MM.1S (cell line): ENCODE data around the gene TMC3.

Experiments
- DNase-seq: peaks from one replicate; pipeline ENCODE4 v3.0.0-alpha.2; 2015
- H2AFZ ChIP-seq: fragments of 300-600 bp; sonication (generic); 2 replicates; pipeline ENCODE4 v1.6.0; 2016; ENCODE audit warnings: antibody characterized with exemption, low read length
- H3F3A ChIP-seq: fragments of 300-600 bp; sonication (generic); 2 replicates; pipeline ENCODE4 v1.6.1; 2016; ENCODE audit warnings: mild to moderate bottlenecking, antibody characterized with exemption, low read length, moderate library complexity, mixed read lengths; ENCODE audit not compliant: insufficient read depth
- H3K27ac ChIP-seq: fragments of 300-600 bp; sonication (generic); 2 replicates; pipeline ENCODE4 v1.5.1; 2016; ENCODE audit warnings: mild to moderate bottlenecking, low read length
- H3K27me3 ChIP-seq: fragments of 300-600 bp; sonication (generic); replicated peaks from 2 replicates; pipeline ENCODE4 v1.6.0; 2016; ENCODE audit warnings: low read length; ENCODE audit not compliant: insufficient read depth
- H3K36me3 ChIP-seq: fragments of 300-600 bp; sonication (generic); replicated peaks from 2 replicates; pipeline ENCODE4 v1.6.1; 2016; ENCODE audit warnings: mild to moderate bottlenecking, low read length, mixed read lengths; ENCODE audit not compliant: insufficient read depth
- H3K4me1 ChIP-seq: fragments of 300-600 bp; sonication (generic); 2 replicates; pipeline ENCODE4 v1.6.1; 2016; ENCODE audit warnings: low read length, mixed read lengths
- H3K4me2 ChIP-seq: fragments of 300-600 bp; sonication (generic); 2 replicates; pipeline ENCODE4 v1.6.0; 2016; ENCODE audit warnings: low read depth, low read length
- H3K4me3 ChIP-seq: fragments of 300-600 bp; sonication (generic); 2 replicates; pipeline ENCODE4 v1.5.1; 2016; ENCODE audit warnings: low read length, mixed read lengths
- H3K79me2 ChIP-seq: fragments of 300-600 bp; sonication (generic); 2 replicates; pipeline ENCODE4 v1.6.1; 2016; ENCODE audit warnings: mixed run types, low read length, mixed read lengths
- H3K9ac ChIP-seq: fragments of 300-600 bp; sonication (generic); 2 replicates; pipeline ENCODE4 v1.6.1; 2016; ENCODE audit warnings: low read length, mixed read lengths
- H3K9me2 ChIP-seq: fragments of 300-600 bp; sonication (generic); replicated peaks from 2 replicates; pipeline ENCODE4 v1.6.1; 2016; ENCODE audit warnings: mild to moderate bottlenecking, low read length, mixed read lengths; ENCODE audit not compliant: insufficient read depth
- H3K9me3 ChIP-seq: fragments of 300-600 bp; sonication (generic); replicated peaks from 2 replicates; pipeline ENCODE4 v1.6.1; 2016; ENCODE audit warnings: mild to moderate bottlenecking, low read length, mixed read lengths; ENCODE audit not compliant: insufficient read depth
- H4K20me1 ChIP-seq: fragments of 300-600 bp; sonication (generic); 2 replicates; pipeline ENCODE4 v1.6.1; 2016; ENCODE audit warnings: mild to moderate bottlenecking, low read length, moderate library complexity, mixed read lengths; ENCODE audit not compliant: insufficient read depth
- CTCF ChIP-seq: fragments of 300-600 bp; sonication (generic); IDR thresholded peaks from 2 replicates; pipeline ENCODE4 v1.5.1; 2016; ENCODE audit warnings: antibody characterized with exemption, low read length, mixed read lengths
- EZH2 ChIP-seq: fragments of 300-600 bp; sonication (generic); optimal IDR thresholded peaks from 2 replicates; pipeline ENCODE3; 2017; ENCODE audit warnings: low read depth, mild to moderate bottlenecking, antibody characterized with exemption, low read length, mixed read lengths
- EZH2phosphoT487 ChIP-seq: fragments of 300-600 bp; sonication (generic); IDR thresholded peaks from 2 replicates; pipeline ENCODE4 v1.6.1; 2018; ENCODE audit warnings: antibody characterized with exemption, low read length

TMC3 gene

GRCh38 chr15:81282606-81282895, 91.5 kb downstream of the TMC3 start:
- DNase-seq = no peak
- H3F3A ChIP-seq = 0 out of 2 replicates have a peak, but pooled peaks cover 8% of the 10 kb centered on the region
- no peak overlapping the region for H3K27ac ChIP-seq
- peaks cover 31% of the 10 kb centered on the region for H3K4me1 ChIP-seq
- no peaks in the 10 kb centered on the region for H4K20me1 ChIP-seq
- H3K27me3 ChIP-seq = no peaks in the 10 kb centered on the region
- no peaks in the 10 kb centered on the region for H3K36me3 ChIP-seq
- no peak overlapping the region for H3K4me2 ChIP-seq
- H3K9me3 ChIP-seq = no peaks in the 10 kb centered on the region
- H2AFZ ChIP-seq = no peak overlapping the region
- no peak overlapping the region for H3K9ac ChIP-seq
- no peaks in the 10 kb centered on the region for H3K79me2 ChIP-seq
- no peak for TF ChIP-seq EZH2
- no peak for TF ChIP-seq CTCF
- no peak for TF ChIP-seq EZH2phosphoT487
- H3K4me3 ChIP-seq = no peak overlapping the region
- no peaks in the 10 kb centered on the region for H3K9me2 ChIP-seq

GRCh38 chr15:81281766-81282605, 92.0 kb downstream of the TMC3 start:
- Histone ChIP-seq H4K20me1 (no peaks in the 10 kb centered on the region), H3K4me1 (peaks cover 31% of the 10 kb centered on the region), H3K9ac (no peak overlapping the region), H3K79me2 (no peaks in the 10 kb centered on the region), H3K9me2 (no peaks in the 10 kb centered on the region), H3K36me3 (no peaks in the 10 kb centered on the region), H3K4me2 (no peak overlapping the region), H3K27ac (no peak overlapping the region), H3F3A (0 out of 2 replicates have a peak, but pooled peaks cover 8% of the 10 kb centered on the region), H2AFZ (no peak overlapping the region), H3K27me3 (no peaks in the 10 kb centered on the region), H3K9me3 (no peaks in the 10 kb centered on the region), H3K4me3 (no peak overlapping the region)
- DNase-seq = no peak
- TF ChIP-seq EZH2phosphoT487 = no peak
- no peak for TF ChIP-seq CTCF
- TF ChIP-seq EZH2 = no peak

GRCh38 chr15:81281456-81281735, 92.6 kb downstream of the TMC3 start:
- H3K79me2 ChIP-seq = no peaks in the 10 kb centered on the region
- no peak for DNase-seq
- peaks cover 29% of the 10 kb centered on the region for H3K4me1 ChIP-seq
- no peaks in the 10 kb centered on the region for H3K36me3 ChIP-seq
- no peak overlapping the region for H3K9ac ChIP-seq
- H3K4me3 ChIP-seq = no peak overlapping the region
- H3F3A ChIP-seq = 0 out of 2 replicates have a peak, but pooled peaks cover 8% of the 10 kb centered on the region
- H3K4me2 ChIP-seq = no peak overlapping the region
- H2AFZ ChIP-seq = no peak overlapping the region
- TF ChIP-seq EZH2 (no peak), EZH2phosphoT487 (no peak), CTCF (no peak)
- H4K20me1 ChIP-seq = no peaks in the 10 kb centered on the region
- H3K9me2 ChIP-seq = no peaks in the 10 kb centered on the region
- no peak overlapping the region for H3K27ac ChIP-seq
- no peaks in the 10 kb centered on the region for H3K9me3 ChIP-seq
- H3K27me3 ChIP-seq = no peaks in the 10 kb centered on the region
